Measurements from ENCODE around the gene CA7. TPM values are rescaled to one million over a fixed set of nuclear protein-coding genes. Genes with fewer than 3 reads are reported as not detected.

CA7 gene
- total and polyA plus RNA-seq, 2 donors (not counting 3 experiments of a cell fraction or from before 2014, with no cell fraction given): not detected

- intact Hi-C loops (cut with micrococcal nuclease) (no loop called here), dilution Hi-C loops (cut with MboI; ENCODE audit: extremely low pct_ligation_motif_present, low sequenced_read_pairs) (no loop called here)
- no peak within 1 kb of the TSS for H3K4me3 ChIP-seq (replicated peaks in 1 of 3; ENCODE audit: insufficient read depth in 1 of 3, low read depth in 1 of 3, low read length in 3 of 3)
- no peak within 1 kb of the TSS for H3K27ac ChIP-seq (ENCODE audit: insufficient read depth, low read depth, low read length)
- no peaks in the 10 kb centered on the region for H3K4me1 ChIP-seq (ENCODE audit: control insufficient read depth, extremely low read depth, insufficient read depth, low read length)
- no TSS peak for BruUV-seq (replicated peaks)
- TF ChIP-seq EZH2 (IDR thresholded peaks at IDR 0.05; ENCODE audit: borderline replicate concordance, low read depth, low read length, severe bottlenecking) (no peak), MYC (IDR thresholded peaks at IDR 0.05; ENCODE audit: low read depth, low read length) (no peak), MAX (IDR thresholded peaks at IDR 0.05; ENCODE audit: insufficient read depth, insufficient read length) (no peak), POLR2AphosphoS5 (IDR thresholded peaks at IDR 0.05; ENCODE audit: insufficient read depth, low read depth, low read length) (no peak)
- TF ChIP-seq, protein P1, sequence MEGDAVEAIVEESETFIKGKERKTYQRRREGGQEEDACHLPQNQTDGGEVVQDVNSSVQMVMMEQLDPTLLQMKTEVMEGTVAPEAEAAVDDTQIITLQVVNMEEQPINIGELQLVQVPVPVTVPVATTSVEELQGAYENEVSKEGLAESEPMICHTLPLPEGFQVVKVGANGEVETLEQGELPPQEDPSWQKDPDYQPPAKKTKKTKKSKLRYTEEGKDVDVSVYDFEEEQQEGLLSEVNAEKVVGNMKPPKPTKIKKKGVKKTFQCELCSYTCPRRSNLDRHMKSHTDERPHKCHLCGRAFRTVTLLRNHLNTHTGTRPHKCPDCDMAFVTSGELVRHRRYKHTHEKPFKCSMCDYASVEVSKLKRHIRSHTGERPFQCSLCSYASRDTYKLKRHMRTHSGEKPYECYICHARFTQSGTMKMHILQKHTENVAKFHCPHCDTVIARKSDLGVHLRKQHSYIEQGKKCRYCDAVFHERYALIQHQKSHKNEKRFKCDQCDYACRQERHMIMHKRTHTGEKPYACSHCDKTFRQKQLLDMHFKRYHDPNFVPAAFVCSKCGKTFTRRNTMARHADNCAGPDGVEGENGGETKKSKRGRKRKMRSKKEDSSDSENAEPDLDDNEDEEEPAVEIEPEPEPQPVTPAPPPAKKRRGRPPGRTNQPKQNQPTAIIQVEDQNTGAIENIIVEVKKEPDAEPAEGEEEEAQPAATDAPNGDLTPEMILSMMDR (IDR thresholded peaks at IDR 0.05; ENCODE audit: extremely low read depth in 1 of 2, insufficient read depth in 1 of 2, low read depth in 1 of 2, low read length in 2 of 2): no peak
- no peaks in the 10 kb centered on the region for H3K9me1 ChIP-seq (replicated peaks; ENCODE audit: control insufficient read depth, extremely low read depth, insufficient read depth, low read length)
- H3K9ac ChIP-seq (replicated peaks; ENCODE audit: extremely low read depth, insufficient read depth, low read length): no peak within 1 kb of the TSS
- no peak within 1 kb of the TSS for H3K4me2 ChIP-seq (ENCODE audit: insufficient read depth, low read length)
- POLR2A ChIA-PET: no interaction called here
- DNase-seq (ENCODE audit: low read depth, low spot score) (no peak), FAIRE-seq (no peak)
- no peaks in the 10 kb centered on the region for H3K27me3 ChIP-seq (ENCODE audit: control insufficient read depth in 2 of 2, insufficient read depth in 2 of 2, low read length in 2 of 2)
- peaks cover 7 to 13% of the 10 kb centered on the region in 2 experiments for H3K36me3 ChIP-seq (ENCODE audit: control insufficient read depth in 2 of 2, extremely low read depth in 1 of 2, insufficient read depth in 2 of 2, low read length in 2 of 2)
- H3K79me2 ChIP-seq (ENCODE audit: control insufficient read depth, insufficient read depth, low read length): no peaks in the 10 kb centered on the region
- no peaks in the 10 kb centered on the region for H4K20me1 ChIP-seq (replicated peaks; ENCODE audit: control insufficient read depth, extremely low read depth, insufficient read depth, low read length)
- CTCF ChIA-PET: interaction anchor here (1.0 to 1.1 kb wide), 3 partner anchors 29 to 67 kb away, joined by 3 to 4 read pairs (median 3); partner anchors contain the start of genes DYNC1LI2 and NAE1
- no peaks in the 10 kb centered on the region for H3K9me3 ChIP-seq (replicated peaks; ENCODE audit: control insufficient read depth, insufficient read depth, low read length)
- no peak within 1 kb of the TSS for H2AFZ ChIP-seq (ENCODE audit: low read depth, low read length)
These were observed 42.7 kb upstream of the CA7 start, which contains the start of gene TERB1 for GRCh38 chr16:66801320-66802105. TERB1 (minus strand) TSS chr16:66801584; CDS start chr16:66796798, 4,786 bp downstream.
